SU-DHL-6 (cell line): ENCODE data around the gene KCTD4.

Experiments used
- H2AFZ ChIP-seq: fragments of 200-600 bp; sonication (generic); 2 replicates; pipeline ENCODE4 v1.6.1; 2014; ENCODE audit warnings: low read depth, mild to moderate bottlenecking, moderate library complexity, mixed read lengths, antibody characterized with exemption, low read length; ENCODE audit not compliant: severe bottlenecking
- H3F3A ChIP-seq: fragments of 200-600 bp; shearing (Covaris generic); 2 replicates; pipeline ENCODE4 v1.6.0; 2016; ENCODE audit warnings: antibody characterized with exemption, mild to moderate bottlenecking; ENCODE audit not compliant: insufficient read depth
- H3K27ac ChIP-seq: fragments of 200-600 bp; sonication (generic); 2 replicates; pipeline ENCODE4 v1.5.1; 2016; ENCODE audit warnings: low read depth, mild to moderate bottlenecking, low read length, moderate library complexity, mixed read lengths
- H3K27me3 ChIP-seq: fragments of 200-600 bp; sonication (generic), shearing (Covaris generic); 2 replicates; pipeline ENCODE4 v1.6.0; 2014; ENCODE audit warnings: mild to moderate bottlenecking, low read length
- H3K36me3 ChIP-seq: fragments of 200-600 bp; sonication (generic); 2 replicates; pipeline ENCODE4 v1.6.1; 2014; ENCODE audit warnings: mild to moderate bottlenecking, low read length, mixed read lengths
- H3K4me2 ChIP-seq: fragments of 300-600, 200-600 bp; shearing (Covaris generic), sonication (generic); 2 replicates; pipeline ENCODE4 v1.6.0; 2014; ENCODE audit warnings: low read length, low read depth, mild to moderate bottlenecking; ENCODE audit not compliant: poor library complexity, severe bottlenecking
- H3K4me3 ChIP-seq: fragments of 200-600 bp; sonication (generic); 2 replicates; pipeline ENCODE4 v1.5.1; 2014; ENCODE audit warnings: antibody characterized with exemption, low read length, mild to moderate bottlenecking, mixed read lengths; ENCODE audit not compliant: insufficient read depth, poor library complexity, severe bottlenecking
- H3K79me2 ChIP-seq: fragments of 200-600 bp; sonication (generic); 2 replicates; pipeline ENCODE4 v1.6.1; 2014; ENCODE audit warnings: mild to moderate bottlenecking, low read length, moderate library complexity; ENCODE audit not compliant: insufficient read depth
- H3K9ac ChIP-seq: fragments of 200-600 bp; sonication (generic); 2 replicates; pipeline ENCODE4 v1.7.0; 2014; ENCODE audit warnings: mild to moderate bottlenecking, low read length
- H3K9me2 ChIP-seq: fragments of 200-600 bp; sonication (generic); replicated peaks from 2 replicates; pipeline ENCODE4 v1.6.1; 2014; ENCODE audit warnings: low read length; ENCODE audit not compliant: insufficient read depth
- H3K9me3 ChIP-seq: fragments of 200-600 bp; sonication (generic); 2 replicates; pipeline ENCODE4 v1.6.1; 2014; ENCODE audit warnings: low read length, mixed read lengths; ENCODE audit not compliant: insufficient read depth
- H4K20me1 ChIP-seq: fragments of 200-600 bp; sonication (generic); 2 replicates; pipeline ENCODE4 v1.6.1; 2014; ENCODE audit warnings: low read depth, mild to moderate bottlenecking, antibody characterized with exemption, low read length, moderate library complexity, mixed read lengths
- CTCF ChIP-seq: fragments of 200-600 bp; sonication (generic); IDR thresholded peaks from one replicate; pipeline ENCODE4 v1.5.1; 2017; ENCODE audit warnings: antibody characterized with exemption, mild to moderate bottlenecking, low read length, moderate library complexity; ENCODE audit not compliant: insufficient read depth, poor library complexity, severe bottlenecking
- EZH2phosphoT487 ChIP-seq: fragments of 200-600 bp; sonication (generic), shearing (Covaris generic); conservative IDR thresholded peaks from 2 replicates; pipeline ENCODE4 v1.6.1; 2018; ENCODE audit warnings: mild to moderate bottlenecking, antibody characterized with exemption, low read length, moderate library complexity, mixed read lengths

KCTD4 gene

DNA sequence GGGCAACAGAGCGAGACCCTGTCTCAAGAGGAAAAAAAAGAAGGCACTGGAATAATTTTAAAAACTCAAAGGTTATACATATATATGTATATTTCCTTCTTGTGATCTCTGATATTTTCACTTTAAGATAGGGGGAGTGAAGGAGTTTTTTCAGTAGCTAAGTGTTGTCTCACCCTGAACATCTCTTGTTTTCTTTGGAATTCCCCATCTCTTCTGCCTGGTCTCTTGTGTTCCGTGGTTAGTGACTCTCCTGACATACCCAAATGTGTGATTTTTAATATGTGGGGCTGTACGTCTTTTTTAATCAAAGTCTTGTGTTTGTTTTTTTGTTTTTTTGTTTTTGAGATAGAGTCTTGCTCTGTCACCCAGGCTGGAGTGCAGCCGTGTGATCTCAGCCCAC is 15.3 kb upstream of the KCTD4 start:
- Histone ChIP-seq H3K9me3 (no peaks in the 10 kb centered on the region), H3K79me2 (peaks cover 10% of the 10 kb centered on the region), H4K20me1 (no peaks in the 10 kb centered on the region), H3K27me3 (no peaks in the 10 kb centered on the region), H2AFZ (no peak overlapping the region), H3K4me3 (no peak overlapping the region), H3F3A (no peaks in the 10 kb centered on the region), H3K9me2 (no peaks in the 10 kb centered on the region), H3K36me3 (no peaks in the 10 kb centered on the region; the same call in 1 of the 2 replicates), H3K4me2 (no peak overlapping the region), H3K27ac (no peak overlapping the region), H3K9ac (no peak overlapping the region)
- TF ChIP-seq CTCF (no peak), EZH2phosphoT487 (no peak)

DNA sequence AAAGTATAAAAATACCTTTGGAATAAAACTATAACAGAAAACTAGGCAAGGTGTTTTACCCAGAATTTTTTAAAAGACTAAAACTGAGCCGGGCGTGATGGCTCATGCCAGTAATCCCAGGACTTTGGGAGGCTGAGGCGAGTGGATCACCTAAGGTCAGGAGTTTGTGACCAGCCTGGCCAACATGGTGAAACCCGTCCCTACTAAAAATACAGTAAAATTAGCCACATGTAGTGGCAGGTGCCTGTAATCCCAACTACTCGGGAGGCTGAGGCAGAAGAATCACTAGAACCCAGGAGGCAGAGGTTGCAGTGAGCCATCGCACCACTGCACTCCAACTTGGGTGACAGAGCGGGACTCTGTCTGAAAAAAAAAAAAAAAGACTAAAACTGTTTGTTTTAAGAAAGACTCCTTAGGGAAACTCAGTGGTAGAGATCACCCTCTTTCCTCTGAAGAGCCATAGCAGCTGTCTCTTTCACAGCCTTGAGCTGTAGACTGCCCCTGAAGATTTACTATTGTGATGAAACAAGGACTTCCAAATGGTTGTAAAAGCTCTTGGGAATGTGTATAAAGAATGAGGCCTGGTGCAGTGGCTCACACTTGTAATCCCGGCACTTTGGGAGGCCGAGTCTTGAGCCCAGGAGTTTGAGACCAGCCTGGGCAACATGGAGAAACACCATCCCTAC is 14.7 kb upstream of the KCTD4 start:
- Histone ChIP-seq H3K36me3 (no peaks in the 10 kb centered on the region; the same call in 1 of the 2 replicates), H3K9ac (no peak overlapping the region), H3F3A (no peaks in the 10 kb centered on the region), H4K20me1 (no peaks in the 10 kb centered on the region), H3K4me2 (no peak overlapping the region), H3K27me3 (no peaks in the 10 kb centered on the region), H3K27ac (no peak overlapping the region), H3K9me2 (no peaks in the 10 kb centered on the region), H3K79me2 (peaks cover 10% of the 10 kb centered on the region), H2AFZ (no peak overlapping the region), H3K9me3 (no peaks in the 10 kb centered on the region), H3K4me3 (no peak overlapping the region)
- TF ChIP-seq EZH2phosphoT487 (no peak), CTCF (no peak)

DNA sequence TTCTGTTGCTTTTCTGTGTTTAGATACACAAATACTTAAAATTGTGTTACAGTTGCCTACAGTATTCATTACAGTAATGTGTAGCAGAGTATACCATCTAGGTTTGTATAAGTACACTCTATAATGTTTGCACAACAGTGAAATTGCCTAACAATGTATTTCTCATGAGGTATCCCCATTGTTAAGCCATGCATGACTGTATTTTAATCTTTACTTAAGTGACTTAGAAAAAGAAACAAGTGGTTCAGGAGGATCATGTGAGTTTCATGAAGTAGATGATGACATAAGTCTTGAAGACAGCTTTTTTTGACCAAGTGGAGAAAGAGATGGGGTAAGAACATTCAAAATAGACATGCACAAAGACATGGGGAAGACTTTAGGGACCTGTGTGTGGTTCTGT is 8.4 kb upstream of the KCTD4 start:
- no peaks in the 10 kb centered on the region for H4K20me1 ChIP-seq
- no peak overlapping the region for H3K27ac ChIP-seq

More for the DNA sequence above, 8.4 kb upstream of the KCTD4 start:
- Histone ChIP-seq H2AFZ (no peak overlapping the region), H3K27me3 (no peaks in the 10 kb centered on the region), H3K79me2 (peaks cover 2% of the 10 kb centered on the region; the same call in 1 of the 2 replicates), H3K9ac (no peak overlapping the region), H3K36me3 (peaks cover 6% of the 10 kb centered on the region; the same call in 1 of the 2 replicates), H3K9me2 (no peaks in the 10 kb centered on the region), H3F3A (no peaks in the 10 kb centered on the region), H3K9me3 (no peaks in the 10 kb centered on the region), H3K4me2 (no peak overlapping the region), H3K4me3 (no peak overlapping the region)
- TF ChIP-seq CTCF (no peak), EZH2phosphoT487 (no peak)
